ENCODE results near the gene DNPEP.

DNPEP gene

GRCh38 chr2:219352448-219353023 is 35.2 kb downstream of the DNPEP start:
- H3K4me3 ChIP-seq (ENCODE audit: control insufficient read depth, low read depth, low read length), result no peak overlapping the region
- peak; percentile 71 for TF ChIP-seq CTCF (IDR thresholded peaks at IDR 0.05; ENCODE audit: control insufficient read depth, insufficient read depth, low read depth, low read length, missing control alignments)
- no peak for DNase-seq (ENCODE audit: low read depth)

GRCh38 chr2:219350710-219351221 is 36.9 kb downstream of the DNPEP start:
- no peak for TF ChIP-seq CTCF (IDR thresholded peaks at IDR 0.05; ENCODE audit: control insufficient read depth, insufficient read depth, low read depth, low read length, missing control alignments)
- no peak overlapping the region for H3K4me3 ChIP-seq (ENCODE audit: control insufficient read depth, low read depth, low read length)
- DNase-seq (ENCODE audit: low read depth), result no peak

GRCh38 chr2:219350215-219350614 is 37.5 kb downstream of the DNPEP start:
- H3K4me3 ChIP-seq (ENCODE audit: control insufficient read depth, low read depth, low read length), result no peak overlapping the region
- TF ChIP-seq CTCF (IDR thresholded peaks at IDR 0.05; ENCODE audit: control insufficient read depth, insufficient read depth, low read depth, low read length, missing control alignments), result no peak
- DNase-seq (ENCODE audit: low read depth), result no peak

GRCh38 chr2:219344751-219345430 is 42.8 kb downstream of the DNPEP start:
- no peak for DNase-seq (ENCODE audit: low read depth)
- TF ChIP-seq CTCF (IDR thresholded peaks at IDR 0.05; ENCODE audit: control insufficient read depth, insufficient read depth, low read depth, low read length, missing control alignments), result no peak
- no peak overlapping the region for H3K4me3 ChIP-seq (ENCODE audit: control insufficient read depth, low read depth, low read length)

GRCh38 chr2:219335373-219335786 is 52.3 kb downstream of the DNPEP start:
- DNase-seq (ENCODE audit: low read depth), result no peak
- no peak overlapping the region for H3K4me3 ChIP-seq (ENCODE audit: control insufficient read depth, low read depth, low read length)
- no peak for TF ChIP-seq CTCF (IDR thresholded peaks at IDR 0.05; ENCODE audit: control insufficient read depth, insufficient read depth, low read depth, low read length, missing control alignments)

- H3K4me3 ChIP-seq (ENCODE audit: control insufficient read depth, low read depth, low read length), result no peak overlapping the region
- TF ChIP-seq CTCF (IDR thresholded peaks at IDR 0.05; ENCODE audit: control insufficient read depth, insufficient read depth, low read depth, low read length, missing control alignments), result no peak
- DNase-seq (ENCODE audit: low read depth), result no peak
These were observed 53.6 kb downstream of the DNPEP start for GRCh38 chr2:219334076-219334475.

All from AG09309 (cell line).